Keratinocyte (primary cell): ENCODE data around the gene MRPL28.

Source experiments
- CTCF ChIP-seq, 3 experiments: IDR thresholded peaks in 1 of 3; conservative IDR thresholded peaks in 1 of 3; optimal IDR thresholded peaks in 1 of 3; 2 replicates in 2 of 3; 3 replicates in 1 of 3; pipeline versions ENCODE3 to v1.5.1; 2011; ENCODE audit warnings: low read length in 3 of 3, mild to moderate bottlenecking in 3 of 3, moderate library complexity in 2 of 3, control low read depth in 1 of 3, inconsistent platforms in 1 of 3; ENCODE audit not compliant: insufficient read depth in 2 of 3; ENCODE audit errors: extremely low read depth in 1 of 3
- EZH2 ChIP-seq: IDR thresholded peaks from one replicate; pipeline ENCODE4 v1.6.1; 2012; ENCODE audit warnings: inconsistent platforms, mild to moderate bottlenecking, low read length, moderate library complexity

GRCh38 chr16:351804-352520, 18.4 kb downstream of the MRPL28 start:
- TF ChIP-seq CTCF (optimal IDR thresholded peaks at IDR 0.05 in 1 of 3, IDR thresholded peaks at IDR 0.05 in 1 of 3, conservative IDR thresholded peaks at IDR 0.05 in 1 of 3; ENCODE audit: extremely low read depth in 1 of 3, insufficient read depth in 2 of 3, low read length in 3 of 3): no peak
- no peak for TF ChIP-seq EZH2
